ENCODE results near the gene GLIS1.
A peak's percentile ranks its signal among the peaks of the same experiment; 100 is the strongest.

Gene GLIS1

GRCh38 chr1:53693773-53694717 lies 44.9 kb downstream of the GLIS1 start:
- DNase-seq (ENCODE audit: low read depth in 2 of 2), result no peak

GRCh38 chr1:53693339-53693738 lies 45.6 kb downstream of the GLIS1 start:
- no peak for DNase-seq (ENCODE audit: low read depth in 2 of 2)

GRCh38 chr1:53691326-53691725 lies 47.6 kb downstream of the GLIS1 start:
- DNase-seq (ENCODE audit: low read depth in 2 of 2), result no peak

- no peak for DNase-seq (ENCODE audit: low read depth in 2 of 2)
These were observed 48.6 kb downstream of the GLIS1 start for GRCh38 chr1:53690411-53690810.

- no peak for DNase-seq (ENCODE audit: low read depth in 2 of 2)
These were observed 49.1 kb downstream of the GLIS1 start for GRCh38 chr1:53689736-53690326.

GRCh38 chr1:53689223-53689622 lies 49.7 kb downstream of the GLIS1 start:
- DNase-seq (ENCODE audit: low read depth in 2 of 2), result no peak

GRCh38 chr1:53688381-53689102 lies 50.4 kb downstream of the GLIS1 start:
- DNase-seq (ENCODE audit: low read depth in 2 of 2), result no peak

- no peak for DNase-seq (ENCODE audit: low read depth in 2 of 2)
These were observed 51.1 kb downstream of the GLIS1 start for GRCh38 chr1:53687901-53688300.

- DNase-seq (ENCODE audit: low read depth in 2 of 2), result no peak
These were observed 51.5 kb downstream of the GLIS1 start for GRCh38 chr1:53687426-53687825.

- no peak for DNase-seq (ENCODE audit: low read depth in 2 of 2)
These were observed 52.0 kb downstream of the GLIS1 start for GRCh38 chr1:53686965-53687267.

- DNase-seq (ENCODE audit: low read depth in 2 of 2), result no peak
These were observed 52.6 kb downstream of the GLIS1 start for GRCh38 chr1:53686091-53686964.

GRCh38 chr1:53685272-53686051 lies 53.5 kb downstream of the GLIS1 start:
- DNase-seq (ENCODE audit: low read depth in 2 of 2), result no peak

- DNase-seq (ENCODE audit: low read depth in 2 of 2), result no peak
These were observed 54.2 kb downstream of the GLIS1 start for GRCh38 chr1:53684741-53685140.

- DNase-seq (ENCODE audit: low read depth in 2 of 2), result no peak
These were observed 54.8 kb downstream of the GLIS1 start for GRCh38 chr1:53683986-53684740.

- DNase-seq (ENCODE audit: low read depth in 2 of 2), result no peak
These were observed 56.1 kb downstream of the GLIS1 start for GRCh38 chr1:53682881-53683280.

GRCh38 chr1:53681977-53682685 lies 56.8 kb downstream of the GLIS1 start:
- DNase-seq (ENCODE audit: low read depth in 2 of 2), result peak in 1 of 2 donors; percentile 27

- no peak for DNase-seq (ENCODE audit: low read depth in 2 of 2)
These were observed 57.5 kb downstream of the GLIS1 start for GRCh38 chr1:53681351-53681976.

GRCh38 chr1:53680868-53681267 lies 58.1 kb downstream of the GLIS1 start:
- DNase-seq (ENCODE audit: low read depth in 2 of 2), result no peak

Measured in activated CD4-positive, alpha-beta T cell treated with anti-CD3 and anti-CD28 coated beads for 24 hours (primary cell).